Panc1 (cell line): Measurements from ENCODE around the gene KNSTRN. TPM values are rescaled to one million over a fixed set of nuclear protein-coding genes. Genes with fewer than 3 reads are reported as not detected.

ENCODE experiments used
- ATAC-seq: fragments of 200-7000 bp; cut with Tn5 transposase; 2 replicates; pipeline ENCODE4 v1.9.1; 2020; ENCODE audit warnings: mild to moderate bottlenecking, moderate library complexity
- BruUV-seq: library from RNA; stranded (reverse); fragments of 400-500 nt; replicated peaks from 2 replicates; lab custom pipeline; 2021; lab: Mats Ljungman, UMichigan
- CTCF ChIA-PET: fragments of 300-600 bp; sonication (Branson Sonifier 250); formaldehyde crosslinking; loops from one replicate; lab custom pipeline; 2022; ENCODE audit warnings: antibody characterized with exemption; lab: Charles Lee
- POLR2A ChIA-PET: fragments of 300-600 bp; sonication (Branson Sonifier 250); formaldehyde crosslinking; loops from one replicate; lab custom pipeline; 2022; ENCODE audit warnings: antibody characterized with exemption; lab: Charles Lee
- DNase-seq: peaks from one replicate; pipeline ENCODE4 v3.0.0-alpha.2; 2010; ENCODE audit warnings: low read depth, low spot score
- H3K27ac ChIP-seq: 2 replicates; pipeline ENCODE4 v1.5.1; 2011; ENCODE audit warnings: mild to moderate bottlenecking, low read length, inconsistent platforms
- H3K27me3 ChIP-seq: fragments of 200-500 bp; sonication (Bioruptor generic); 2 replicates; pipeline ENCODE4 v1.6.0; 2014; ENCODE audit warnings: low read length, inconsistent platforms; ENCODE audit not compliant: control insufficient read depth, insufficient read depth
- H3K36me3 ChIP-seq: fragments of 200-500 bp; sonication (Bioruptor generic); 2 replicates; pipeline ENCODE4 v1.5.1; 2014; ENCODE audit warnings: inconsistent platforms, mild to moderate bottlenecking, low read length, moderate library complexity; ENCODE audit not compliant: control insufficient read depth, insufficient read depth
- H3K4me1 ChIP-seq: 2 replicates; pipeline ENCODE4 v1.5.1; 2011; ENCODE audit warnings: inconsistent platforms, mild to moderate bottlenecking, low read length, moderate library complexity; ENCODE audit not compliant: control insufficient read depth, insufficient read depth
- H3K4me3 ChIP-seq, 2 experiments: 2 replicates each; pipeline ENCODE4 v1.5.1; 2011 to 2012; ENCODE audit warnings: low read depth in 2 of 2, low read length in 2 of 2, mild to moderate bottlenecking in 2 of 2, inconsistent platforms in 1 of 2, moderate library complexity in 1 of 2
- H3K9me3 ChIP-seq: fragments of 200-500 bp; sonication (Bioruptor generic); 2 replicates; pipeline ENCODE4 v1.5.1; 2014; ENCODE audit warnings: low read depth, mild to moderate bottlenecking, inconsistent platforms, low read length, moderate library complexity; ENCODE audit not compliant: control insufficient read depth, insufficient read depth
- POLR2AphosphoS5 ChIP-seq: IDR thresholded peaks from 2 replicates; pipeline ENCODE4 v1.6.1; 2012; ENCODE audit warnings: mild to moderate bottlenecking, low read depth, low read length, moderate library complexity
- SIN3A ChIP-seq: IDR thresholded peaks from 2 replicates; pipeline ENCODE4 v1.6.1; 2012; ENCODE audit warnings: low read depth, mild to moderate bottlenecking, low read length, moderate library complexity, borderline replicate concordance; ENCODE audit not compliant: insufficient read depth
- TCF7L2 ChIP-seq: IDR thresholded peaks from 2 replicates; pipeline ENCODE4 v1.6.1; 2011; ENCODE audit warnings: mild to moderate bottlenecking, low read depth, low read length, inconsistent platforms
- in situ Hi-C: cut with HindIII; loops from 2 replicates; pipeline ENCODE4 v1.10.0; 2016; ENCODE audit warnings: low sequenced_read_pairs, low pct_unique_long_range_greater_than_20kb
- intact Hi-C: fragments of 100-400 bp; cut with micrococcal nuclease; formaldehyde crosslinking; loops from one replicate; pipeline ENCODE4 v1.10.0; 2022; ENCODE audit not compliant: unreplicated experiment
- total RNA-seq: library from RNA; stranded (reverse); gene quantifications from one replicate; pipeline ENCODE4 v1.2.1, GENCODE V29; 2021; ENCODE audit not compliant: unreplicated experiment
- TF ChIP-seq, protein P1 (sequence below), 2 experiments: IDR thresholded peaks; 2 replicates each; pipeline ENCODE4 v1.6.1; 2011 to 2012; ENCODE audit warnings: low read depth in 2 of 2, control low read depth in 1 of 2, low read length in 1 of 2, mild to moderate bottlenecking in 1 of 2, moderate library complexity in 1 of 2; ENCODE audit not compliant: insufficient read depth in 1 of 2
- TF ChIP-seq, protein P2 (sequence below): fragments of 450-650 bp; IDR thresholded peaks from 2 replicates; pipeline ENCODE4 v1.5.1; 2017; ENCODE audit warnings: mild to moderate bottlenecking

The KNSTRN gene
- total RNA-seq, 1 experiment from 2014 or later, result 74.6 TPM

DNA sequence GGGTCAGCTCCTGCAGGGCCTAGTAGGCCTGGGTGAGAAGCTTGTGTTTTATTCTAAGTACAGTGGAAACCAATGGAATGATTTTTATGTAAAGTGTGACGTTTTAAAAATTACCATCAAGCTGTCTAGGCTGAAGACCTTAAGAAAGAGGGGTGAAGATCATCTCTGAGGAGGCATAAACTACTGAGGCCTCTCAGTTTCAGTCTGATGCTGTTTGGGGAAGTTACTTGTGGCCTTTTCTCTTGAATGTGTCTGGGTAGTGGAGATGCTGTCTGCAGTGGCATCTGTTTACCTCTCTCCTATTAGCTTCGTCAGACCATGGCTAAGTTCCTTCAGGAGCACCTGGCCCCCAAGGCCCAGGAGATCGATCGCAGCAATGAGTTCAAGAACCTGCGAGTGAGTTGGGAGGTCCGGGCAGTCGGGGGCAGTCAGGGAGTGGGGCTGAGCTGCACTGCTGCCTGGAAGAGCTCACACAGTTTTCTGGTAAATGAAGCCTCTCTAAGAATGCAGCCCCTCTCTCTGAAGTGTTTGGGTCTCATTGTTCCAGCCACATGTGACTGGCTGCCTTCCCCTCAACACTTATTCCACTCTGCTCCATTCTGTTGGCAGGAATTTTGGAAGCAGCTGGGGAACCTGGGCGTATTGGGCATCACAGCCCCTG, 24.9 kb downstream of the KNSTRN start:
- ChIA-PET POLR2A (no interaction called here), CTCF (no interaction called here)
- BruUV-seq, result no TSS peak
- no peaks in the 10 kb centered on the region for H3K27me3 ChIP-seq
- in situ Hi-C loops (no loop called here), intact Hi-C loops (no loop called here)
- H3K27ac ChIP-seq, result no peak overlapping the region
- H3K36me3 ChIP-seq, result peaks cover 11% of the 10 kb centered on the region
- DNase-seq (no peak), ATAC-seq (no peak)
- TF ChIP-seq TCF7L2, result no peak
- no peak for TF ChIP-seq SIN3A
- TF ChIP-seq, protein P1, sequence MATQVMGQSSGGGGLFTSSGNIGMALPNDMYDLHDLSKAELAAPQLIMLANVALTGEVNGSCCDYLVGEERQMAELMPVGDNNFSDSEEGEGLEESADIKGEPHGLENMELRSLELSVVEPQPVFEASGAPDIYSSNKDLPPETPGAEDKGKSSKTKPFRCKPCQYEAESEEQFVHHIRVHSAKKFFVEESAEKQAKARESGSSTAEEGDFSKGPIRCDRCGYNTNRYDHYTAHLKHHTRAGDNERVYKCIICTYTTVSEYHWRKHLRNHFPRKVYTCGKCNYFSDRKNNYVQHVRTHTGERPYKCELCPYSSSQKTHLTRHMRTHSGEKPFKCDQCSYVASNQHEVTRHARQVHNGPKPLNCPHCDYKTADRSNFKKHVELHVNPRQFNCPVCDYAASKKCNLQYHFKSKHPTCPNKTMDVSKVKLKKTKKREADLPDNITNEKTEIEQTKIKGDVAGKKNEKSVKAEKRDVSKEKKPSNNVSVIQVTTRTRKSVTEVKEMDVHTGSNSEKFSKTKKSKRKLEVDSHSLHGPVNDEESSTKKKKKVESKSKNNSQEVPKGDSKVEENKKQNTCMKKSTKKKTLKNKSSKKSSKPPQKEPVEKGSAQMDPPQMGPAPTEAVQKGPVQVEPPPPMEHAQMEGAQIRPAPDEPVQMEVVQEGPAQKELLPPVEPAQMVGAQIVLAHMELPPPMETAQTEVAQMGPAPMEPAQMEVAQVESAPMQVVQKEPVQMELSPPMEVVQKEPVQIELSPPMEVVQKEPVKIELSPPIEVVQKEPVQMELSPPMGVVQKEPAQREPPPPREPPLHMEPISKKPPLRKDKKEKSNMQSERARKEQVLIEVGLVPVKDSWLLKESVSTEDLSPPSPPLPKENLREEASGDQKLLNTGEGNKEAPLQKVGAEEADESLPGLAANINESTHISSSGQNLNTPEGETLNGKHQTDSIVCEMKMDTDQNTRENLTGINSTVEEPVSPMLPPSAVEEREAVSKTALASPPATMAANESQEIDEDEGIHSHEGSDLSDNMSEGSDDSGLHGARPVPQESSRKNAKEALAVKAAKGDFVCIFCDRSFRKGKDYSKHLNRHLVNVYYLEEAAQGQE (IDR thresholded peaks at IDR 0.05; ENCODE audit: insufficient read depth in 1 of 2, low read depth in 2 of 2, low read length in 1 of 2), result no peak
- TF ChIP-seq POLR2AphosphoS5, result no peak
- TF ChIP-seq, protein P2, sequence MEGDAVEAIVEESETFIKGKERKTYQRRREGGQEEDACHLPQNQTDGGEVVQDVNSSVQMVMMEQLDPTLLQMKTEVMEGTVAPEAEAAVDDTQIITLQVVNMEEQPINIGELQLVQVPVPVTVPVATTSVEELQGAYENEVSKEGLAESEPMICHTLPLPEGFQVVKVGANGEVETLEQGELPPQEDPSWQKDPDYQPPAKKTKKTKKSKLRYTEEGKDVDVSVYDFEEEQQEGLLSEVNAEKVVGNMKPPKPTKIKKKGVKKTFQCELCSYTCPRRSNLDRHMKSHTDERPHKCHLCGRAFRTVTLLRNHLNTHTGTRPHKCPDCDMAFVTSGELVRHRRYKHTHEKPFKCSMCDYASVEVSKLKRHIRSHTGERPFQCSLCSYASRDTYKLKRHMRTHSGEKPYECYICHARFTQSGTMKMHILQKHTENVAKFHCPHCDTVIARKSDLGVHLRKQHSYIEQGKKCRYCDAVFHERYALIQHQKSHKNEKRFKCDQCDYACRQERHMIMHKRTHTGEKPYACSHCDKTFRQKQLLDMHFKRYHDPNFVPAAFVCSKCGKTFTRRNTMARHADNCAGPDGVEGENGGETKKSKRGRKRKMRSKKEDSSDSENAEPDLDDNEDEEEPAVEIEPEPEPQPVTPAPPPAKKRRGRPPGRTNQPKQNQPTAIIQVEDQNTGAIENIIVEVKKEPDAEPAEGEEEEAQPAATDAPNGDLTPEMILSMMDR, result no peak
- no peaks in the 10 kb centered on the region for H3K4me1 ChIP-seq
- H3K4me3 ChIP-seq, result no peak overlapping the region
- no peaks in the 10 kb centered on the region for H3K9me3 ChIP-seq

GRCh38 chr15:40409366-40409765, 26.8 kb downstream of the KNSTRN start:
- Histone ChIP-seq H3K4me3 (no peak overlapping the region), H3K36me3 (peaks cover 15% of the 10 kb centered on the region), H3K9me3 (no peaks in the 10 kb centered on the region), H3K27me3 (no peaks in the 10 kb centered on the region), H3K4me1 (no peaks in the 10 kb centered on the region), H3K27ac (no peak overlapping the region)
- in situ Hi-C loops, result no loop called here
- no peak for ATAC-seq
- no peak for DNase-seq
- no TSS peak for BruUV-seq
- POLR2A ChIA-PET, result no interaction called here
- TF ChIP-seq TCF7L2 (no peak), SIN3A (no peak), POLR2AphosphoS5 (no peak)
- TF ChIP-seq, protein P1 (IDR thresholded peaks at IDR 0.05; ENCODE audit: insufficient read depth in 1 of 2, low read depth in 2 of 2, low read length in 1 of 2), result no peak
- TF ChIP-seq, protein P2, result no peak
- intact Hi-C loops, result no loop called here
- CTCF ChIA-PET, result no interaction called here
